Measurements from ENCODE around the gene PRDM16.

DNA sequence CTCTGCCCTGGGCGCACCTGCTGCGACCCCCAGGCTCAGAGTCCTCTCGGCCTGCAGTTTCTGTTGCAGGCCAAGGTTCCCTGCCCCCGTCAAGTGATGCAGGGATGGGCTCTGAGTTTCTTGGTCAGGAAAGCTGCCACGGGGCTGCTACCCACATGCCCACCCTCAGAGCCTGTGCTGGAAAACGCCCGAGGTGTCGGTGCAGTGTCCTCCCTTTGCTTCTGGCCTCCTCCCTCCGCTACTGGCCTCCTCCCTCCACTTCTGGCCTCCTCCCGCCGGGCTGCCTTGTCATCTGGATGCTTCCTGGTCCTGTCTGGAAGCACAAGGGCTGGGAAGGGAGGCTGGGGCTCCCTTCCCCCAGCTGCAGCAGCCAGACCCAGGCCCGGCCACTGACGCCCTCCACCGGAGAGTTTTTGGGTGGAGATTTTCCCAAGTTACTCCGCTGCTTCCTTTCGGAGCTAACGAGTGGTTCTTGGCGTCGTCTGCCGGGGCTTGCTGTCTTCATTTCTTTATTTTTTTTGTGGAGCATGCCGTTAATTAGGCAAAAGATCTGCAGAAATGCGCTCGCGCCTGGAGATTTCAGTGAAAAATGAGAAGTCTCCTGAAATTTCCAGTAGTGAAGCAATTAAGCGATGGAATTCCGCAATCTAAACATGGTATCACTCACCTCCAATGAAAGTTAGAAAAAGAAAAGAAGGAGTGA, 17.4 kb downstream of the PRDM16 start:
- TF ChIP-seq, protein P1, sequence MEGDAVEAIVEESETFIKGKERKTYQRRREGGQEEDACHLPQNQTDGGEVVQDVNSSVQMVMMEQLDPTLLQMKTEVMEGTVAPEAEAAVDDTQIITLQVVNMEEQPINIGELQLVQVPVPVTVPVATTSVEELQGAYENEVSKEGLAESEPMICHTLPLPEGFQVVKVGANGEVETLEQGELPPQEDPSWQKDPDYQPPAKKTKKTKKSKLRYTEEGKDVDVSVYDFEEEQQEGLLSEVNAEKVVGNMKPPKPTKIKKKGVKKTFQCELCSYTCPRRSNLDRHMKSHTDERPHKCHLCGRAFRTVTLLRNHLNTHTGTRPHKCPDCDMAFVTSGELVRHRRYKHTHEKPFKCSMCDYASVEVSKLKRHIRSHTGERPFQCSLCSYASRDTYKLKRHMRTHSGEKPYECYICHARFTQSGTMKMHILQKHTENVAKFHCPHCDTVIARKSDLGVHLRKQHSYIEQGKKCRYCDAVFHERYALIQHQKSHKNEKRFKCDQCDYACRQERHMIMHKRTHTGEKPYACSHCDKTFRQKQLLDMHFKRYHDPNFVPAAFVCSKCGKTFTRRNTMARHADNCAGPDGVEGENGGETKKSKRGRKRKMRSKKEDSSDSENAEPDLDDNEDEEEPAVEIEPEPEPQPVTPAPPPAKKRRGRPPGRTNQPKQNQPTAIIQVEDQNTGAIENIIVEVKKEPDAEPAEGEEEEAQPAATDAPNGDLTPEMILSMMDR (IDR thresholded peaks at IDR 0.05; ENCODE audit: low read depth, low read length), result no peak
- no peak for TF ChIP-seq POLR2A (IDR thresholded peaks at IDR 0.05; ENCODE audit: extremely low read depth, insufficient read length)
- TF ChIP-seq MYC (IDR thresholded peaks at IDR 0.05; ENCODE audit: low read depth, low read length), result no peak
